ENCODE results near the gene COQ10A.

The COQ10A gene

GRCh38 chr12:56247923-56248322, 18.8 kb upstream of the COQ10A start:
- peaks cover 6% of the 10 kb centered on the region; the same call in 1 of the 2 replicates for H3K36me3 ChIP-seq (replicated peaks; ENCODE audit: insufficient read depth, low read length)
- H3K79me2 ChIP-seq (ENCODE audit: low read length), result no peaks in the 10 kb centered on the region

GRCh38 chr12:56248711-56249110, 18.0 kb upstream of the COQ10A start:
- H3K9ac ChIP-seq (ENCODE audit: low read length), result no peak overlapping the region
- no peaks in the 10 kb centered on the region for H3K4me1 ChIP-seq (ENCODE audit: low read length)
- TF ChIP-seq EZH2phosphoT487 (IDR thresholded peaks at IDR 0.05; ENCODE audit: low read length) (no peak), EZH2 (optimal IDR thresholded peaks at IDR 0.05; ENCODE audit: low read depth, low read length) (no peak), CTCF (IDR thresholded peaks at IDR 0.05; ENCODE audit: low read length) (no peak)
- DNase-seq, result no peak
- H3K9me3 ChIP-seq (replicated peaks; ENCODE audit: insufficient read depth, low read length), result no peaks in the 10 kb centered on the region
- H4K20me1 ChIP-seq (ENCODE audit: insufficient read depth, low read length), result no peaks in the 10 kb centered on the region
- no peaks in the 10 kb centered on the region for H3K9me2 ChIP-seq (replicated peaks; ENCODE audit: insufficient read depth, low read length)
- peaks cover 6% of the 10 kb centered on the region for H3K36me3 ChIP-seq (replicated peaks; ENCODE audit: insufficient read depth, low read length)
- no peak overlapping the region for H2AFZ ChIP-seq (ENCODE audit: low read length)
- no peaks in the 10 kb centered on the region for H3F3A ChIP-seq (ENCODE audit: insufficient read depth, low read length)
- no peak overlapping the region for H3K4me2 ChIP-seq (ENCODE audit: low read depth, low read length)
- H3K27ac ChIP-seq (ENCODE audit: low read length), result no peak overlapping the region
- H3K4me3 ChIP-seq (ENCODE audit: low read length), result no peak overlapping the region
- no peaks in the 10 kb centered on the region for H3K27me3 ChIP-seq (replicated peaks; ENCODE audit: insufficient read depth, low read length)
- H3K79me2 ChIP-seq (ENCODE audit: low read length), result no peaks in the 10 kb centered on the region

More at GRCh38 chr12:56247923-56248322, 18.8 kb upstream of the COQ10A start:
- DNase-seq, result no peak
- TF ChIP-seq CTCF (IDR thresholded peaks at IDR 0.05; ENCODE audit: low read length) (no peak), EZH2phosphoT487 (IDR thresholded peaks at IDR 0.05; ENCODE audit: low read length) (no peak), EZH2 (optimal IDR thresholded peaks at IDR 0.05; ENCODE audit: low read depth, low read length) (no peak)
- no peaks in the 10 kb centered on the region for H4K20me1 ChIP-seq (ENCODE audit: insufficient read depth, low read length)
- no peak overlapping the region for H3K4me3 ChIP-seq (ENCODE audit: low read length)
- no peak overlapping the region for H3K9ac ChIP-seq (ENCODE audit: low read length)
- H3F3A ChIP-seq (ENCODE audit: insufficient read depth, low read length), result no peaks in the 10 kb centered on the region
- no peak overlapping the region for H2AFZ ChIP-seq (ENCODE audit: low read length)
- no peak overlapping the region for H3K27ac ChIP-seq (ENCODE audit: low read length)
- no peaks in the 10 kb centered on the region for H3K4me1 ChIP-seq (ENCODE audit: low read length)
- no peaks in the 10 kb centered on the region for H3K27me3 ChIP-seq (replicated peaks; ENCODE audit: insufficient read depth, low read length)
- H3K9me3 ChIP-seq (replicated peaks; ENCODE audit: insufficient read depth, low read length), result no peaks in the 10 kb centered on the region
- no peaks in the 10 kb centered on the region for H3K9me2 ChIP-seq (replicated peaks; ENCODE audit: insufficient read depth, low read length)
- H3K4me2 ChIP-seq (ENCODE audit: low read depth, low read length), result no peak overlapping the region

GRCh38 chr12:56252649-56253048, 14.1 kb upstream of the COQ10A start:
- Histone ChIP-seq H4K20me1 (ENCODE audit: insufficient read depth, low read length) (no peaks in the 10 kb centered on the region), H3K4me2 (ENCODE audit: low read depth, low read length) (no peak overlapping the region), H3K9ac (ENCODE audit: low read length) (no peak overlapping the region), H2AFZ (ENCODE audit: low read length) (no peak overlapping the region), H3K36me3 (replicated peaks; ENCODE audit: insufficient read depth, low read length) (peaks cover 6% of the 10 kb centered on the region), H3K27me3 (replicated peaks; ENCODE audit: insufficient read depth, low read length) (no peaks in the 10 kb centered on the region), H3K4me1 (ENCODE audit: low read length) (0 out of 2 replicates have a peak, but pooled peaks cover 4% of the 10 kb centered on the region), H3K4me3 (ENCODE audit: low read length) (no peak overlapping the region), H3K27ac (ENCODE audit: low read length) (no peak overlapping the region), H3K9me3 (replicated peaks; ENCODE audit: insufficient read depth, low read length) (no peaks in the 10 kb centered on the region), H3F3A (ENCODE audit: insufficient read depth, low read length) (no peaks in the 10 kb centered on the region), H3K9me2 (replicated peaks; ENCODE audit: insufficient read depth, low read length) (no peaks in the 10 kb centered on the region), H3K79me2 (ENCODE audit: low read length) (peaks cover 28% of the 10 kb centered on the region)
- DNase-seq, result no peak
- TF ChIP-seq CTCF (IDR thresholded peaks at IDR 0.05; ENCODE audit: low read length), result no peak
- no peak for TF ChIP-seq EZH2 (optimal IDR thresholded peaks at IDR 0.05; ENCODE audit: low read depth, low read length)
- no peak for TF ChIP-seq EZH2phosphoT487 (IDR thresholded peaks at IDR 0.05; ENCODE audit: low read length)
